Airway epithelial cell (primary cell): Measurements from ENCODE around the gene TRAM1L1. TPM values are rescaled to one million over a fixed set of nuclear protein-coding genes. Genes with fewer than 3 reads are reported as not detected.

Experiments
- total RNA-seq: library from RNA; depleted of rRNA; stranded (reverse); fragments of >200 nt; gene quantifications from 2 replicates; pipeline ENCODE4 v1.2.3, GENCODE V29; 2015

Gene TRAM1L1
- total RNA-seq, result 0.88 and 1.9 TPM in 2 replicates

GRCh38 chr4:117084866-117085701 lies at the start of gene TRAM1L1:
Gene TRAM1L1 (minus strand): TSS chr4:117085576. CDS start chr4:117085393, 183 bp downstream.

